H9 (cell line): ENCODE measurements around the gene TBC1D9B. TPM values are rescaled to one million over a fixed set of nuclear protein-coding genes. Genes with fewer than 3 reads are reported as not detected.

Source experiments
- DNase-seq: peaks from one replicate; pipeline ENCODE4 v3.0.0-alpha.2; 2017
- H2AFZ ChIP-seq: one replicate; pipeline ENCODE4 v1.6.1; 2013; ENCODE audit warnings: mild to moderate bottlenecking, low read length, control low read depth, moderate library complexity
- H2AK5ac ChIP-seq: 2 replicates; pipeline ENCODE4 v1.6.1; 2013; ENCODE audit warnings: low read length, control low read depth, mixed read lengths; ENCODE audit not compliant: insufficient read length
- H2BK120ac ChIP-seq: one replicate; pipeline ENCODE4 v1.6.1; 2013; ENCODE audit warnings: low read depth, mild to moderate bottlenecking, low read length, control low read depth, inconsistent platforms; ENCODE audit not compliant: poor library complexity, severe bottlenecking
- H2BK12ac ChIP-seq: 2 replicates; pipeline ENCODE4 v1.6.1; 2013; ENCODE audit warnings: low read length, control low read depth, mixed read lengths, low read depth; ENCODE audit not compliant: insufficient read length
- H2BK15ac ChIP-seq: 2 replicates; pipeline ENCODE4 v1.6.1; 2013; ENCODE audit warnings: low read depth, low read length, control low read depth
- H2BK20ac ChIP-seq: one replicate; pipeline ENCODE4 v1.6.1; 2013; ENCODE audit warnings: low read depth, mild to moderate bottlenecking, low read length, control low read depth, inconsistent platforms; ENCODE audit not compliant: poor library complexity, severe bottlenecking
- H2BK5ac ChIP-seq: 2 replicates; pipeline ENCODE4 v1.6.1; 2013; ENCODE audit warnings: low read length, control low read depth, mixed read lengths; ENCODE audit not compliant: insufficient read length
- H3K14ac ChIP-seq: 2 replicates; pipeline ENCODE4 v1.6.1; 2013; ENCODE audit warnings: low read length, control low read depth; ENCODE audit not compliant: insufficient read depth
- H3K18ac ChIP-seq: 2 replicates; pipeline ENCODE4 v1.6.1; 2013; ENCODE audit warnings: low read depth, mild to moderate bottlenecking, mixed read lengths, low read length, control low read depth; ENCODE audit not compliant: insufficient read length
- H3K23ac ChIP-seq: 2 replicates; pipeline ENCODE4 v1.6.1; 2013; ENCODE audit warnings: low read length, control low read depth, mixed read lengths, low read depth; ENCODE audit not compliant: insufficient read length
- H3K23me2 ChIP-seq: 2 replicates; pipeline ENCODE4 v1.6.1; 2013; ENCODE audit warnings: low read depth, mild to moderate bottlenecking, mixed read lengths, low read length, control low read depth; ENCODE audit not compliant: insufficient read length, poor library complexity, severe bottlenecking
- H3K27ac ChIP-seq: 2 replicates; pipeline ENCODE4 v1.5.1; 2013; ENCODE audit warnings: low read length, control low read depth, mixed read lengths, low read depth; ENCODE audit not compliant: insufficient read length
- H3K27me3 ChIP-seq: 2 replicates; pipeline ENCODE4 v1.6.1; 2013; ENCODE audit warnings: low read length, control low read depth, inconsistent platforms; ENCODE audit not compliant: insufficient read depth
- H3K4ac ChIP-seq: 2 replicates; pipeline ENCODE4 v1.6.1; 2013; ENCODE audit warnings: low read depth, mild to moderate bottlenecking, control low read depth, inconsistent platforms, low read length, moderate library complexity
- H3K4me1 ChIP-seq: 2 replicates; pipeline ENCODE4 v1.6.1; 2013; ENCODE audit warnings: low read length, control low read depth, inconsistent platforms; ENCODE audit not compliant: insufficient read depth
- H3K4me2 ChIP-seq: 2 replicates; pipeline ENCODE4 v1.6.1; 2013; ENCODE audit warnings: low read length, control low read depth, mixed read lengths; ENCODE audit not compliant: insufficient read length, insufficient read depth
- H3K56ac ChIP-seq: 2 replicates; pipeline ENCODE4 v1.6.1; 2013; ENCODE audit warnings: low read depth, mild to moderate bottlenecking, mixed read lengths, low read length, control low read depth; ENCODE audit not compliant: insufficient read length
- H3K79me1 ChIP-seq: 2 replicates; pipeline ENCODE4 v1.6.1; 2013; ENCODE audit warnings: low read depth, mild to moderate bottlenecking, moderate library complexity, low read length, control low read depth, inconsistent platforms; ENCODE audit not compliant: insufficient read depth, poor library complexity, severe bottlenecking
- H3K79me2 ChIP-seq: 2 replicates; pipeline ENCODE4 v1.6.1; 2013; ENCODE audit warnings: low read length, control low read depth, inconsistent platforms; ENCODE audit not compliant: insufficient read depth
- H3K9ac ChIP-seq: 2 replicates; pipeline ENCODE4 v1.6.1; 2013; ENCODE audit warnings: low read length, control low read depth, mixed read lengths; ENCODE audit not compliant: insufficient read length; ENCODE audit errors: extremely low read depth
- H3K9me3 ChIP-seq: one replicate; pipeline ENCODE4 v1.6.1; 2013; ENCODE audit warnings: low read depth, low read length, inconsistent platforms; ENCODE audit not compliant: control insufficient read depth
- H3T11ph ChIP-seq: one replicate; pipeline ENCODE4 v1.6.1; 2013; ENCODE audit warnings: mild to moderate bottlenecking, low read length, control low read depth, inconsistent platforms
- H4K20me1 ChIP-seq: one replicate; pipeline ENCODE4 v1.6.1; 2013; ENCODE audit not compliant: control insufficient read depth, insufficient read length, insufficient read depth
- H4K5ac ChIP-seq: 2 replicates; pipeline ENCODE4 v1.6.1; 2013; ENCODE audit warnings: low read depth, mild to moderate bottlenecking, mixed read lengths, low read length, control low read depth; ENCODE audit not compliant: insufficient read length
- H4K8ac ChIP-seq: replicated peaks from 2 replicates; pipeline ENCODE4 v1.6.1; 2013; ENCODE audit warnings: low read length, control low read depth, mixed read lengths, low read depth; ENCODE audit not compliant: insufficient read length
- H4K91ac ChIP-seq: 2 replicates; pipeline ENCODE4 v1.6.1; 2013; ENCODE audit warnings: low read depth, mild to moderate bottlenecking, moderate library complexity, mixed read lengths, low read length, control low read depth; ENCODE audit not compliant: insufficient read length
- H3K27ac Mint-ChIP-seq, 3 experiments: 2 replicates in 2 of 3; 3 replicates in 1 of 3; pipeline ENCODE4 v1.8.0; 2020 to 2021; ENCODE audit warnings: mixed read lengths in 3 of 3, mild to moderate bottlenecking in 1 of 3, moderate library complexity in 1 of 3
- H3K27me3 Mint-ChIP-seq: 2 replicates; pipeline ENCODE4 v1.8.0; 2021; ENCODE audit warnings: low read depth, mild to moderate bottlenecking, moderate library complexity, mixed read lengths
- H3K36me3 Mint-ChIP-seq, 3 experiments: 2 replicates in 2 of 3; 3 replicates in 1 of 3; pipeline ENCODE4 v1.8.0; 2020 to 2021; ENCODE audit warnings: low read depth in 3 of 3, mixed read lengths in 3 of 3; ENCODE audit not compliant: insufficient read depth in 1 of 3
- H3K4me1 Mint-ChIP-seq, 2 experiments: 2 replicates each; pipeline ENCODE4 v1.8.0; 2020; ENCODE audit warnings: mixed read lengths in 2 of 2
- H3K4me3 Mint-ChIP-seq, 2 experiments: 2 replicates in 1 of 2; 3 replicates in 1 of 2; pipeline ENCODE4 v1.8.0; 2020 to 2021; ENCODE audit warnings: mild to moderate bottlenecking in 2 of 2, mixed read lengths in 2 of 2, moderate library complexity in 1 of 2
- H3K9me3 Mint-ChIP-seq, 2 experiments: 2 replicates in 1 of 2; 3 replicates in 1 of 2; pipeline ENCODE4 v1.8.0; 2020; ENCODE audit warnings: mild to moderate bottlenecking in 2 of 2, mixed read lengths in 2 of 2, moderate library complexity in 1 of 2
- CTCF ChIP-seq: fragments of 200-600 bp; sonication (generic); conservative IDR thresholded peaks from 3 replicates; pipeline ENCODE4 v1.8.0; 2021; ENCODE audit warnings: antibody characterized with exemption, mild to moderate bottlenecking
- WGBS: extraction: QIAGEN DNeasy Blood & Tissue Kit; methylation state at CpG from one replicate; pipeline ENCODE4 v1.1.7; 2013; ENCODE audit warnings: missing lambda C conversion rate, low lambda C conversion rate, mixed read lengths; ENCODE audit not compliant: insufficient read length; ENCODE audit errors: extremely low coverage; 5-methylcytosine and 5-hydroxymethylcytosine counted together
- total RNA-seq: library from RNA; stranded (reverse); gene quantifications from 2 replicates; pipeline ENCODE4 v1.2.1, GENCODE V29; 2021

Gene TBC1D9B
- total RNA-seq, 1 experiment from 2014 or later = 62.1 TPM

- Mint-ChIP-seq H3K27me3 (peaks cover 10% of the 10 kb centered on the region), H3K9me3 (no peaks in the 10 kb centered on the region; a peak in 2 of 5 replicates), H3K27ac (peak within 1 kb of the TSS; percentile 40 to 94 (median 93); a peak in 4 of 7 replicates), H3K36me3 (peaks cover 22 to 32% (median 29%) of the 10 kb centered on the region in 3 experiments), H3K4me1 (peaks cover 30 to 34% of the 10 kb centered on the region in 2 experiments), H3K4me3 (peak within 1 kb of the TSS; percentile 88 to 93)
- no peak within 1 kb of the TSS for H2BK12ac ChIP-seq
- H3K79me2 ChIP-seq = peaks cover 9% of the 10 kb centered on the region; the same call in 1 of the 2 replicates
- peaks cover 10% of the 10 kb centered on the region for H3K79me1 ChIP-seq
- no peak within 1 kb of the TSS for H3K4ac ChIP-seq
- H2AFZ ChIP-seq = no peak within 1 kb of the TSS
- no peak within 1 kb of the TSS for H4K91ac ChIP-seq
- no peak within 1 kb of the TSS for H3K27ac ChIP-seq
- no CpG with 5 or more reads among the region's 81 CpGs for WGBS
- no peaks in the 10 kb centered on the region for H3K27me3 ChIP-seq
- peak within 1 kb of the TSS; percentile 1 for H2AK5ac ChIP-seq
- H3K9ac ChIP-seq = peak within 1 kb of the TSS; percentile 57
- peak within 1 kb of the TSS; percentile 79 for H3K4me2 ChIP-seq
- H4K8ac ChIP-seq = no peak within 1 kb of the TSS
- H4K5ac ChIP-seq = no peak within 1 kb of the TSS
- TF ChIP-seq CTCF = peak; percentile 28; the same call in 1 of the 3 replicates
- no peaks in the 10 kb centered on the region for H4K20me1 ChIP-seq
- H2BK5ac ChIP-seq = no peak within 1 kb of the TSS
- no peak within 1 kb of the TSS for H2BK15ac ChIP-seq
- H3K14ac ChIP-seq = peak within 1 kb of the TSS; percentile 72
- no peak within 1 kb of the TSS for H3T11ph ChIP-seq
- peak within 1 kb of the TSS; percentile 74 for H3K18ac ChIP-seq
- no peaks in the 10 kb centered on the region for H3K9me3 ChIP-seq
- no peak within 1 kb of the TSS for H2BK120ac ChIP-seq
- peak; percentile 73 for DNase-seq
- no peak within 1 kb of the TSS for H2BK20ac ChIP-seq
- peaks cover 3% of the 10 kb centered on the region; the same call in 1 of the 2 replicates for H3K4me1 ChIP-seq
- no peak within 1 kb of the TSS for H3K56ac ChIP-seq
- peaks cover 15% of the 10 kb centered on the region for H3K23me2 ChIP-seq
- no peak within 1 kb of the TSS for H3K23ac ChIP-seq
Observed at GRCh38 chr5:179820483-179821297, 87.0 kb downstream of the TBC1D9B start, which contains the start of gene SQSTM1. Gene SQSTM1 (plus strand): TSS chr5:179820905. CDS start chr5:179820937, 32 bp downstream.
